ENCODE measurements around the gene ZNF580.

The ZNF580 gene

DNA sequence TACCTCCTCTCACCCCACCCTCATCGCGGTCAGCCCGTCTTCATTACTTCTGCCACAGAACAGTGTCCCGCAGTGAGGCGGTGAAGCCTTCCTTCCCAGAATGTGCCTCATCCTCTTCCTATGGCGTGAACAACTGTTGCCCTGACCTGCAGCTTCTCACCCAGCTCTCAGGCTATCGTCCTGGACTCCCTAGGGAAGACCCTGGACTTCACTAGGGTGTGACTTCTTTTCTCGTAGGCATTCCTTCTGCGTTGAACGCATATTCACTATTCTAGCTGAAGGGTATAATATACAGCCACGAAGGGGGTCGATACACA, 34.4 kb upstream of the ZNF580 start:
- no peak for DNase-seq

DNA sequence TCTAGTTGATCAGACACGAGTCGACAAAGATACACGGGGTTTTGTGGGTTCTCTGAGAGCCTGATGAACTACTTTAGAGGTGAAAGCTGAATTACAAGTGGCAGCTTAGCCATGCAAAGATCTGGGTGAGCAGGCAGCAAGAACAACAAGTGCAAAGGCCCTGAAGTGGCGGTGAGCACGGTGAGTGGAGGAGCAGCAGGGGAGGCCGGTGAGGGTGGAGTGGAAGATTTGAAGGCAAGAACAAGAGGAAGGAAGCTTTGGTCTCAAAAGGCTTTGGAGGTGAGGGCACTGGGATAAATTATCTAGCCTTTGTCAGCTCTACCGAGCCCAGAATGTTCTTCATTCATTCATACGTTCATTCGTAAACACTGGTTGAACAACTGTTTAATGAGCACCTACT, 34.0 kb upstream of the ZNF580 start:
- DNase-seq = no peak

DNA sequence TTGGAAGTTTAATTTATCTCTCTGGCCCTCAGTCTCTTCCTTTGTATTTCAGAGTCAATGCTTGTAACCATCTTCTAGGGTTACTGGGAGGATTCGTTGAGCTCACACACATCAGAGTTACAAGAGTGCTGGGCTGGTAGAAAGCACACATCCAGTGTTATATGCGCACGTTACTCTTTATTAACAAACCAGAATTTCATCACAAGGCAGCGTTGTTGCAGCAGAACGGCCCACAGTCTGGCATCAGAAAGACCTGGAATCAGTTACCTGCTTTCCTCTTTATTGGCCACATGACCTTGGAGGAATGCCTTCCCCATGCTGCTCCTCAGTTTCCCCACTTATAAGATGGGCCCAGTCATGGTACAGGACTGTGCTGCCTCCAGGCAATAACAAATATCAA, 31.5 kb upstream of the ZNF580 start:
- DNase-seq = no peak

DNA sequence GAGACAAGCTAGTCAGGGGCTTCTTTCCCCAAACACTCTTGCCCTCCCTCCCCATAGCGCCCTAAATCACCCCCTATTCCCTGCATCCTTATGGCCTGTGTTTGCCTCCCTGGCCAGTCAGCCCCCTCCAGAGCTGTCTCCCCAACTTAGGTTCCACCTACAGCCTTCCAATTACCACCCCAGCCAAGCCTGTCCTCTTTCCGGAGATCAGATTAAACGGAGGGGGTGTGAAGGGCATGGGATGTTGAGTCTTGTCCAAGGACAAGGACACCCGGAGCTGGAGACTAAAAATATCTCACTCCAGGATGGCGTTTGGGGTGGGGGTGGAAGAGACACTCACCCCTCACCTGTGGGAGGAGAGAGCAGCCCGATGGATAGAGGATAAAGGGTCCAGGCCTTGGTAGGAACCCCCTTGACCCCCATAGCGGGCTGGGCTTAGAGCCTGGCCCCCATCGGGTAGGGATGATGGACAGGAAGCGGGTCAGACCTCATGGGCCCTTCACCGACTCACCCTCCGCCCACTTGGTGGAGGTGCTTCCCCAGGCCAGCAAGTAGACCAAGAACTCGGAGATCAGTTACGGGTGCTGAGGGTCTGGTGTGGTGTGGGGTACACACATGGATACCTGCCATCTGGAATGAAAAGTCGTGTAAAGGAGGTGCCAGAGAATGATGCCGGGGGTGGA, 29.4 kb upstream of the ZNF580 start:
- DNase-seq = no peak

DNA sequence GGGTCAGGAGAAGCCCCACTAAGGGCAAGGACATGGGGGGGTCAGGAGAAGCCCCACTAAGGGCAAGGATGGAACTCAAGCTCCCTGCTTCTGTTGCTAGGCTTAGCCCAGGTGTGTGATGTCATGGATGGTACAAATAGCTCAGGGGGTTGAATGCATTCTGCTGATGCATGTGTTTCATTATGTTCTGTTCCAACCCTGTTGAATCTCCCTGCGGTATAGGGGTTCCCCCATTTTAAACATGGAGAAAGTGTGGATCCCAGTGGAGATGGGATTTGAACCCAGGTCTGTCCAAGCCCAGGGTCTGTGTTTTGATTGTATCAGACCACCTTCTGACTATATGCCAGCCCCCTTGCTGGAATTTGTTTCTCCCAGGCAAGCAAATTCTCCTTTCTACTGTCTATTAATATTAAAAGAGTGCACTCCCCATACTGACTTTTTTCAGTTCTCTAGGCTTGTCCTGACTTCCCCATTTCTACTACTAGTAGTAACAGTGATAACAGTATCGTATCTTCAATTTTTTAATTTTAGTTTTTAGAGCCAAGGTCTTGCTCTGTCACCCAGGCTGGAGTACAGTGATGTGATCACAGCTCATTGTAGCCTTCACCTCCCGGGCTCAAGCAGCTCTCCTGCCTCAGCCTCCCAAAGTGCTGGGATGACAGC, 28.7 kb upstream of the ZNF580 start:
- DNase-seq = no peak

DNA sequence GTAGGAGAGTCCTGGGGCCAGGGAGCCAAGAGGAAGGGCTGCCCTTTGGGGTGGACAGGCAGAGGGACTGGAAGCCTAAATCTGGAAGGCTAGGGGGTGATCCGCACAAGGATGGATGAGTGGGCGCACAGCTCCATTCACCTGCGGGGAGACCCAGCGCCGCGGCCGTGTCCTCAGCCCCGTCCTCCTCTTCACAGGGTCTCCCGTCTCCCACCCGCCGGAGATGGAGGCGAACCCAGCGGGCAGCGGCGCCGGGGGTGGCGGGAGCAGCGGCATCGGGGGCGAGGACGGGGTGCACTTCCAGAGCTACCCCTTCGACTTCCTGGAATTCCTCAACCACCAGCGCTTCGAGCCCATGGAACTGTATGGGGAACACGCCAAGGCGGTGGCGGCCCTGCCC, 27.4 kb upstream of the ZNF580 start:
- no peak for DNase-seq

DNA sequence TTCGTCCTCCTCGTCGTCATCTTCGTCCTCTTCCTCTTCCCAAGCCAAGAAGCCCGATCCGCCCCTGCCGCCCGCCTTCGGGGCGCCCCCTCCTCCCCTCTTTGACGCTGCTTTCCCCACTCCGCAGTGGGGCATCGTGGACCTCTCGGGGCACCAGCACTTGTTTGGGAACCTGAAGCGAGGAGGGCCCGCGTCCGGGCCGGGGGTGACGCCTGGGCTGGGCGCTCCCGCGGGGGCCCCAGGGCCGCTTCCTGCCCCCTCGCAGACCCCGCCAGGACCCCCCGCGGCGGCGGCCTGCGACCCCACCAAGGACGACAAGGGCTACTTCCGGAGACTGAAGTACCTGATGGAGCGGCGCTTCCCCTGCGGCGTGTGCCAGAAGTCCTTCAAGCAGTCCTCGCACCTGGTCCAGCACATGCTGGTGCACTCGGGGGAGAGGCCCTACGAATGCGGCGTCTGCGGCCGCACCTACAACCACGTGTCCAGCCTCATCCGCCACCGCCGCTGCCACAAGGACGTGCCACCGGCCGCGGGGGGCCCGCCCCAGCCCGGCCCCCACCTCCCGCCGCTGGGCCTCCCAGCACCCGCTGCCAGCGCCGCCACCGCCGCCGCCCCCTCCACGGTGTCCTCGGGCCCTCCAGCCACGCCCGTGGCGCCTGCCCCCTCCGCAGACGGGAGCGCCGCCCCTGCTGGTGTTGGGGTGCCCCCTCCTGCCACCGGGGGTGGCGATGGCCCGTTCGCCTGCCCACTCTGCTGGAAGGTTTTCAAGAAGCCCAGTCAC, 26.7 kb upstream of the ZNF580 start:
- DNase-seq = no peak

DNA sequence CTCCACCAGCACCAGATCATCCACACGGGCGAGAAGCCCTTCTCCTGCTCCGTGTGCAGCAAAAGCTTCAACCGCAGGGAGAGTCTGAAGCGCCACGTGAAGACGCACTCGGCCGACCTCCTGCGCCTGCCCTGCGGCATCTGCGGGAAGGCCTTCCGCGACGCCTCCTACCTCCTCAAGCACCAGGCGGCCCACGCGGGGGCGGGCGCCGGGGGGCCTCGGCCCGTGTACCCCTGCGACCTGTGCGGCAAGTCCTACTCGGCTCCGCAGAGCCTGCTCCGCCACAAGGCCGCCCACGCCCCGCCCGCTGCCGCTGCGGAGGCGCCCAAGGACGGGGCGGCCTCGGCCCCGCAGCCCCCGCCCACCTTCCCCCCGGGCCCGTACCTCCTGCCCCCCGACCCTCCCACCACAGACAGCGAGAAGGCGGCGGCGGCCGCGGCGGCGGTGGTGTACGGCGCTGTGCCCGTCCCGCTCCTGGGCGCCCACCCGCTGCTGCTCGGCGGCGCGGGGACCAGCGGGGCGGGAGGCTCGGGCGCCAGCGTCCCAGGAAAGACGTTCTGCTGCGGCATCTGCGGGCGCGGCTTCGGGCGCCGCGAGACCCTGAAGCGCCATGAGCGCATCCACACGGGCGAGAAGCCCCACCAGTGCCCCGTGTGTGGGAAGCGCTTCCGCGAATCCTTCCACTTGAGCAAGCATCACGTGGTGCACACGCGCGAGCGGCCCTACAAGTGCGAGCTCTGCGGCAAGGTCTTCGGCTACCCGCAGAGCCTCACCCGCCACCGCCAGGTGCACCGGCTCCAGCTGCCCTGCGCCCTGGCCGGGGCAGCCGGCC, 25.9 kb upstream of the ZNF580 start:
- no peak for DNase-seq

DNA sequence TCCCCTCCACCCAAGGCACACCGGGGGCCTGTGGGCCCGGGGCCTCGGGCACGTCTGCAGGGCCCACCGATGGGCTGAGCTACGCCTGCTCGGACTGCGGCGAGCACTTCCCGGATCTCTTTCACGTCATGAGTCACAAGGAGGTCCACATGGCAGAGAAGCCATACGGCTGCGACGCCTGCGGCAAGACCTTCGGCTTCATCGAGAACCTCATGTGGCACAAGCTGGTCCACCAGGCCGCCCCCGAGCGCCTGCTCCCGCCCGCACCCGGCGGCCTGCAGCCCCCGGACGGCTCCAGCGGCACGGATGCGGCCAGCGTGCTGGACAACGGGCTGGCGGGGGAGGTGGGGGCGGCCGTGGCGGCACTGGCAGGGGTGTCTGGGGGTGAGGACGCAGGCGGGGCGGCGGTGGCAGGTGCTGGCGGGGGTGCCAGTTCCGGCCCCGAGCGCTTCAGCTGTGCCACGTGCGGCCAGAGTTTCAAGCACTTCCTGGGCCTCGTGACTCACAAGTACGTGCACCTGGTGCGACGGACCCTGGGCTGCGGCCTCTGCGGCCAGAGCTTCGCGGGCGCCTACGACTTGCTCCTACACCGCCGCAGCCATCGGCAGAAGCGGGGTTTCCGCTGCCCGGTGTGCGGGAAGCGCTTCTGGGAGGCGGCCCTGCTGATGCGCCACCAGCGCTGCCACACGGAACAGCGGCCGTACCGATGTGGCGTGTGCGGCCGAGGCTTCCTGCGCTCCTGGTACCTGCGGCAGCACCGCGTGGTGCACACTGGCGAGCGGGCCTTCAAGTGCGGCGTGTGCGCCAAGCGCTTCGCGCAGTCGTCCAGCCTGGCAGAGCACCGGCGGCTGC, 25.0 kb upstream of the ZNF580 start:
- no peak for DNase-seq

DNA sequence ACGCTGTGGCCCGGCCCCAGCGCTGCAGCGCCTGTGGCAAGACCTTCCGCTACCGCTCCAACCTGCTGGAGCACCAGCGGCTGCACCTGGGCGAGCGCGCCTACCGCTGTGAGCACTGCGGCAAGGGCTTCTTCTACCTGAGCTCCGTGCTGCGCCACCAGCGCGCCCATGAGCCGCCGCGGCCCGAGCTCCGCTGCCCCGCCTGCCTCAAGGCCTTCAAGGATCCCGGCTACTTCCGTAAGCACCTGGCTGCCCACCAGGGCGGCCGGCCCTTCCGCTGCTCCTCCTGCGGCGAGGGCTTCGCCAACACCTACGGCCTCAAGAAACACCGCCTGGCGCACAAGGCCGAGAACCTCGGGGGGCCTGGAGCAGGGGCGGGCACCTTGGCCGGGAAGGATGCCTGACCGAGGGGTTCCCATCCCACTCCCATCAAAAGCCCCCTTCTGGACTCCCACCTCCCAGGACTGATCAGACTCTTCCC, 24.4 kb upstream of the ZNF580 start:
- DNase-seq = no peak

DNA sequence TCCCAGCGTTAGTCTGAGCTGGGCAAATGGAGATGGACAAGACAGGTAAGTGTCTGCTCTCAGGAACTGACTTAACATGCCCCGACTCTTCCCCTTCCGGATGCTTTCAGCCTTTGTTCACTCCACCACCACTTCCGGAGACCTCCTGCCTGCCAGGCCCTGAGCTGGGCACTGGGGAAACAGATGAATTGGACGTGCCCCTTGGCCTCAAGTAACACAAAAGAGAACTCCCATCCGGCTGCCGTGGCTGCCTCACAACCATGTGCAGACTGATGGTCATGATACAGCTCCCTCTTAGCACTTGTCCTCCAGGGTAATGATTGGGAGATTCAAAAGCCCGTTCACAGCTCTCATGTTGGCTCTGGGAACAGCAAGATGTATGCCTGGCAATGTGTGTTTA, 23.4 kb upstream of the ZNF580 start:
- no peak for DNase-seq

DNA sequence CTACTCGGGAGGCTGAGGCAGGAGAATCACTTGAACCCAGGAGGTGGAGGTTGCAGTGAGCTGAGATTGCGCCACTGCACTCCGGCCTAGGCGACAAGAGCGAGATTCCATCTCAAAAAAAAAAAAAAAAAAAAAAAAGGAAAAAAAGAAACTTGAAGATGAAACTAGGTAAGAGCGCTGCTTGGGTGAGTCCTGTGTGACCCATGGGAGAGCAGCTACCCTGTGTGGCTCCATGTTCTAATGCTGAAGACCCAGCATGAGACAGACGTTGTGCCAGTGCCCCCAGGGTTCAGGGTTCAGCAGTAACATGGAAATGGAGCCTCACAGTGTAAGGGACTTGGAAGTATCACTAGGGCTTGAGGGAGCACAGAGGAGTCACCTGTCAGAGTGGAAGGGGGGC, 22.4 kb upstream of the ZNF580 start:
- DNase-seq = no peak

DNA sequence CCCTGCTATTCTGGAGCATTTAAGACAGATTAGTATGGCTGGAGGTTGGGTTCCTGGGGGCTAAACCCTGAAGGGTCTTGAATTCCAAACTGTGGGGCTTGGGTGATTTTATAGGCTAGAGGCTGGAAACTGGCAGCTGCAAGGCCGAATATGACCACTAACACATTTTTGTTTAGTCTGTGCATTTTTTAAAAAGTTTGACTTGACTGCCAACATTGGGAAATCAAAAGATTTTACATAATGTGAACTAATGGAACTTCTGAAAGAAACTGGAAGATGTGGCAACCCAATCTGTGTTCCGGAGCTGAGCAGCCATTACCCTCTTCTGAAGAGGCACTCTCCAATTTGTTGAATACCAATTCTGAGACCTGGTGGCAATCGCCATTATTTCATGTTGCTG, 21.5 kb upstream of the ZNF580 start:
- no peak for DNase-seq

DNA sequence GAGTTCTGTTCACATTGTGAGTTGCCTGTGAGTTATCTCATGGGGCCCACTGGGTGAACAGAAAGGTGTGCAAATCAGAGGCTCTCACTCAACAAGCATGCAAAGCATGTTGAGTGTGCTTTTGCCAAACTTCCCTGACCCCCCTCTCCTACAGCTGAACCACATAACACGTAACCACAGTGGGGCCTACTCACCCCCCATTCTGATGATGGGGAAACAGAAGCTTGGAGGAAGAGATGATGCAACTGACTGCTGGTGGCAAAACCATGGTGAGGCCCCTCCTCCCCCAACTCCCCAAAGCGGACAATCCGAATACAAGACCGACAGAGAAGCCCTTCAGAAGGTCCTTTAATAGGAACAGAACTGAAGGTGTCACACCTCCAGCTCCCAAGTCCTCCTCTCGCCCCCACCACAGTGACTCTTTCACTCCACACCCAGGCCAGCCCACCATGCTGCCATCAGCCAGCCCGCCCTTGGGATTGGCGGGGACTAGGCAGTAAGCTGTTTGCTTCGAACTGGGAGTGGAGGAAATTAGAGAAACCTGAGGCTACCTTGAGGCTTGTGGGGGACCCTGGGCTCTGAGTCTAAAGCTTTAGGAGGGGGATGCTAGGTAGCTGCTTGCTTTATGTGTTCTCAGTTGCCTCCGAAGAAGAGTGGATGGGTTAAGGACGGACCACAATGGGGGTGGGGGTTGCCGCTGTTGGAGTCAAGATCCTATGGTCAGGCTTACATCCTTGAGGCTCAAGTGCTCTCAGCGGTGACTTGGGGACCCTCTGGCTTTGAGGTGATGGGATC, 20.2 kb upstream of the ZNF580 start:
- no peak for DNase-seq

DNA sequence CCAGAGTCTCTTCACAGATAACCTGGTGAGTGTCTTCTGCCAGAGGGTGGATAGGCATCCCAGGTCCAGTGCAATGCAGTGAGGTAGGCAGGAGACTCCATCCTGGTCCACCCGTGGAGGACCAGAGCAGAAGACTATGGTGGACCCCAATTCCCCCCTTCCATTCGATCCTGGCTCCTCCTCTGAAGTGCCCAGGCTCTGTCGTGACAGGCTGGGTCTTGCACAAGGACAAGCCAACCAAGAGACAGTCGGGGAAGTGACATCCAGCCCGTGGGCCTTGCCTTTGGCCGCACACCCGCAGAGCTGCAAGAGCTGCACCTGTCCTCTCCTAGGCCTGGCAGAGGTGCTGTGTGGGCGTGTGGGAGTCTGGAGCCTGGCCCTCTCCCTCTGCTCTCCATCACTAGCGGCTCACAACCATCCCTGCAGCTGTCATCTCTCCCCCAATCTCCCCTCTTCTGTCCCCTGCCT, 19.6 kb upstream of the ZNF580 start:
- no peak for DNase-seq

DNA sequence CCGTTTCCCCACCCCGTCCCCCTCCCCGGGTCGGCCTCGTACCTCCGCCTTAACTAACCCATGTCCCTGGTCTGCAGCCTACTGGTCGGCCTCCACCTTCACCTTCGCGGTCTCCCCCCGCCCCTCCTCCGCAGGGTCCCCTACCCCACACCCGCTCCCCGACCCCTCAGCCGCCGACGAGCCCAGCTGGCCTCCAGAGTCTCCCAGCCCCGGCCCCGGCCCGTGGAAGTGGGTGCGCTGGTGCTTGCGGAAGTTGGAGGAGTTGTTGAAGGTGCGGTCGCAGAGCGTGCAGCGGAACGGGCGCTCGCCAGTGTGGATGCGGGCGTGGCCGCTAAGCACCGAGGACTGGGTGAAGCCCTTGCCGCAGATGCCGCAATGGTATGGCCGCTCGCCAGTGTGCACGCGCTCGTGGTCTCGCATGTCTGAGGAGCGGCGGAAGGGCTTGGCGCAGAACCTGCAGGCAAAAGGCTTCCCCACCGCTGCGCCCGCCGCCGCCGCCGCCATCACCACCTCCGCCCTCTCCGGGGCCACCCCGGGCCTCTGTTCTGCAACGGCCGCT, 19.1 kb upstream of the ZNF580 start:
- no peak for DNase-seq

DNA sequence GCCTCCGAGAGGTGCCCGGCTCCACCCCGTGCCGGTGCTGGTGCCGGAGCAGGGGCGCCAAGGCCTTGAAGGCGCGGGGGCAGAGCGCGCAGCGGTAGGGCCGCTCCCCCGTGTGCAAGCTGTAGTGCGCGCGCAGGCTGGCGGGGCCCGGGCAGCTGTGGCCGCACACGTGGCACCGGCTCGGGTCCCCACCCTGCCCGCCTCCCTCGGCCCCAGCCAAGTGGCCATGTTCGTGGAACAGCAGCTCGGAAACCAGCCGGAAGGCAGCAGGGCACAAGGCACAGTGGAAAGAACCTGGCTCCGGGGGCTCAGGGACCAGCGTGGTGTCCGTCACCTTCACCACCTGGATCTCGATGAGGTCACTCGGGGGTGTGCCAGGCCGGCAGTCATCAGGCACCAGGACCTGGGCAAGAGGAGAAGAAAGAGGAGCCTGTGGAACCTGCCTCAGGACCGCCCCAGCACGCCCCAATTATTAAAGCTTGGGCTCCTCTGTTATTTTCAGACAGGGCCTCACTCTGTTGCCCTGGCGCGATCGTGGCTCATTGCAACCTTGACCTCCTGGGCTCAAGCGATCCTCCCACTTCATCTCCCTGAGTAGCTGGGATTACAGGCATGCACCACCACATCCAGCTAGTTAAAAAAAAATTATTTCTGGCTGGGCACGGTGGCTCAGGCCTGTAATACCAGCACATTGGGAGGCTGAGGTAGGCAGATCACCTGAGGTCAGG, 18.4 kb upstream of the ZNF580 start:
- DNase-seq = no peak

DNA sequence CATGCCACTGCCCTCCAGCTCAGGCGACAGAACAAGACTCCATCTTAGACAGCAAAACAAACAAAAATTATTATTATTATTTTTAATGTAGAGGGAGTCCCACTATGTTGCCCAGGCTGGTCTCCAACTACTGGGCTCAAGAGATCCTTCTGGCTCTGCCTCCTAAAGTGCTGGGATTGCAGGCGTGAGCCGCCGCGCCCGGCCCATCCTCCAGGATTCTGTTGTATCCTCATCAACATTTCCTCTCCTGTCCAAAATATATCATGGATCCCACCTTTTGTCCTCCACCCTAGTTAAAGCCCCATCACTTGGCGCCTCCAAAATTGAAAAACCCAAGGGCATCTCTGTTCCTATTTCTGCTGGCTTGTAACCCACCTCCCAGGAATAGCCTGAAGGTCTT, 17.7 kb upstream of the ZNF580 start:
- no peak for DNase-seq

DNA sequence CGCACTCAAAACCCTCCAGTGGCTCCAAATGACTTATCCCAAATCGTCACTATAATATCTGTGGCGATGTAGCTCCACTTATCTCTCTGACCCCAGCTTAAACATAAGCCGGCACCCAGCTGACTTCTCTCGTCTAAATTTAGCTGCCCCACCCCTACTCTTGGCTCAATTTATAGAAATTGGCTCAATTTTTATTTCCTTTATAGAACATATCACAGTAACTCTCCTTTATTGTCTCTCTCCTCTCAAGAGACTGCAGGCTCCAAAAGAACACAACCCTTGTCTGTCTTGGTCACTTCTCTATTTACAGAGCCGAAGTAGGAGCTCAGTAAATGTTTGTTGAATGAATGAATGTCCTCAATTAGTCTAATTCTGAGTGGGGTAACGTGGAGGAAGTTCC, 17.2 kb upstream of the ZNF580 start:
- DNase-seq = no peak

Measured in DMS79 treated with DMSO at 0.1 percent for 48 hours (cell line).